Type B pancreatic cell (in vitro differentiated cells): ENCODE measurements around the gene RING1. TPM values are rescaled to one million over a fixed set of nuclear protein-coding genes. Genes with fewer than 3 reads are reported as not detected.

ENCODE experiments used
- DNase-seq: peaks from one replicate; pipeline ENCODE4 v3.0.0; 2021; ENCODE audit warnings: mixed read lengths; ENCODE audit not compliant: unreplicated experiment; ENCODE audit errors: extremely low spot score
- H3K27ac Mint-ChIP-seq: 2 replicates; pipeline ENCODE4 v1.8.0; 2021; ENCODE audit warnings: mild to moderate bottlenecking, mixed read lengths
- H3K27me3 Mint-ChIP-seq: 2 replicates; pipeline ENCODE4 v1.8.0; 2021; ENCODE audit warnings: mixed read lengths
- H3K36me3 Mint-ChIP-seq: 2 replicates; pipeline ENCODE4 v1.8.0; 2021; ENCODE audit warnings: mixed read lengths
- H3K4me1 Mint-ChIP-seq: one replicate; pipeline ENCODE4 v1.8.0; 2021; ENCODE audit warnings: mixed read lengths; ENCODE audit not compliant: unreplicated experiment
- H3K4me3 Mint-ChIP-seq: 2 replicates; pipeline ENCODE4 v1.8.0; 2021; ENCODE audit warnings: mild to moderate bottlenecking, mixed read lengths
- H3K9me3 Mint-ChIP-seq: 2 replicates; pipeline ENCODE4 v1.8.0; 2021; ENCODE audit warnings: mixed read lengths
- CTCF ChIP-seq: fragments of 200-600 bp; sonication (generic); conservative IDR thresholded peaks from 2 replicates; pipeline ENCODE4 v1.5.0; 2021; ENCODE audit warnings: antibody characterized with exemption, mild to moderate bottlenecking
- total RNA-seq: library from RNA; stranded (reverse); gene quantifications from 2 replicates; pipeline ENCODE4 v1.2.1, GENCODE V29; 2021; ENCODE audit warnings: low replicate concordance

The RING1 gene
- total RNA-seq, 1 donor from 2014 or later: 60.4 TPM

- no peaks in the 10 kb centered on the region for H3K9me3 Mint-ChIP-seq
- H3K27me3 Mint-ChIP-seq: peaks cover 29% of the 10 kb centered on the region
- peaks cover 8% of the 10 kb centered on the region for H3K36me3 Mint-ChIP-seq
- peaks cover 27% of the 10 kb centered on the region for H3K4me1 Mint-ChIP-seq
- H3K4me3 Mint-ChIP-seq: peak overlapping the region; percentile 92
- DNase-seq: no peak
- peak overlapping the region; percentile 70 for H3K27ac Mint-ChIP-seq
- TF ChIP-seq CTCF: no peak
Measured at GRCh38 chr6:33213166-33213988, 5.1 kb downstream of the RING1 start.

- DNase-seq: no peak
- peaks cover 8% of the 10 kb centered on the region for H3K36me3 Mint-ChIP-seq
Measured at GRCh38 chr6:33213989-33214335, 5.7 kb downstream of the RING1 start.

GRCh38 chr6:33215271-33216116 is 7.2 kb downstream of the RING1 start:
- no peak for TF ChIP-seq CTCF
- H3K27me3 Mint-ChIP-seq: peaks cover 32% of the 10 kb centered on the region
- no peaks in the 10 kb centered on the region for H3K9me3 Mint-ChIP-seq
- DNase-seq: no peak
- H3K36me3 Mint-ChIP-seq: peaks cover 3% of the 10 kb centered on the region
- peak overlapping the region; percentile 18 for H3K4me3 Mint-ChIP-seq
- no peak overlapping the region for H3K27ac Mint-ChIP-seq
- peaks cover 13% of the 10 kb centered on the region for H3K4me1 Mint-ChIP-seq

More at GRCh38 chr6:33213989-33214335, 5.7 kb downstream of the RING1 start:
- no peak for TF ChIP-seq CTCF
- H3K27ac Mint-ChIP-seq: peak overlapping the region; percentile 11
- no peaks in the 10 kb centered on the region for H3K9me3 Mint-ChIP-seq
- peak overlapping the region; percentile 92 for H3K4me3 Mint-ChIP-seq
- H3K4me1 Mint-ChIP-seq: peaks cover 24% of the 10 kb centered on the region
- peaks cover 29% of the 10 kb centered on the region for H3K27me3 Mint-ChIP-seq

- H3K9me3 Mint-ChIP-seq: no peaks in the 10 kb centered on the region
- no peak for TF ChIP-seq CTCF
- DNase-seq: no peak
- peaks cover 11% of the 10 kb centered on the region for H3K4me1 Mint-ChIP-seq
- H3K27me3 Mint-ChIP-seq: peaks cover 33% of the 10 kb centered on the region
- no peak overlapping the region for H3K4me3 Mint-ChIP-seq
- no peak overlapping the region for H3K27ac Mint-ChIP-seq
- H3K36me3 Mint-ChIP-seq: no peaks in the 10 kb centered on the region
Measured at GRCh38 chr6:33216117-33216649, 7.9 kb downstream of the RING1 start.

GRCh38 chr6:33217246-33217645 is 8.9 kb downstream of the RING1 start:
- Mint-ChIP-seq H3K27ac (no peak overlapping the region), H3K4me3 (no peak overlapping the region), H3K36me3 (no peaks in the 10 kb centered on the region), H3K9me3 (no peaks in the 10 kb centered on the region), H3K4me1 (peaks cover 11% of the 10 kb centered on the region), H3K27me3 (peaks cover 43% of the 10 kb centered on the region)
- DNase-seq: no peak
- no peak for TF ChIP-seq CTCF
